Measurements from ENCODE around the gene PCGF3. TPM values are rescaled to one million over a fixed set of nuclear protein-coding genes. Genes with fewer than 3 reads are reported as not detected.
"Not testable (repeated sequence)": the region's sequence is repeated elsewhere in the genome, so short reads cannot be mapped to it uniquely, and the experiment has no call there.

The PCGF3 gene
- polyA plus RNA-seq, 1 experiment = 37.2 TPM

- Histone ChIP-seq H3K27ac (ENCODE audit: low read depth, low read length) (no peak overlapping the region), H3K27me3 (ENCODE audit: control insufficient read depth, insufficient read depth, low read length) (no peaks in the 10 kb centered on the region), H3K9me3 (ENCODE audit: control insufficient read depth, insufficient read depth, low read length) (peaks cover 3% of the 10 kb centered on the region; the same call in 1 of the 2 replicates), H3K4me3 (ENCODE audit: low read depth, low read length) (no peak overlapping the region)
- CTCF ChIA-PET = no interaction called here
- TF ChIP-seq CTCF (IDR thresholded peaks at IDR 0.05; ENCODE audit: low read depth, low read length) = no peak
- POLR2A ChIA-PET = no interaction called here
- DNase-seq (ENCODE audit: low read depth, low spot score) = no peak
Measured at GRCh38 chr4:772118-772517, 66.5 kb downstream of the PCGF3 start.

- no peaks in the 10 kb centered on the region for H3K27me3 ChIP-seq (ENCODE audit: control insufficient read depth, insufficient read depth, low read length)
- no peak overlapping the region for H3K27ac ChIP-seq (ENCODE audit: low read depth, low read length)
- H3K4me3 ChIP-seq (ENCODE audit: low read depth, low read length) = no peak overlapping the region
- ChIA-PET POLR2A (no interaction called here), CTCF (no interaction called here)
- TF ChIP-seq CTCF (IDR thresholded peaks at IDR 0.05; ENCODE audit: low read depth, low read length) = no peak
- DNase-seq (ENCODE audit: low read depth, low spot score) = no peak
- peaks cover 3% of the 10 kb centered on the region; the same call in 1 of the 2 replicates for H3K9me3 ChIP-seq (ENCODE audit: control insufficient read depth, insufficient read depth, low read length)
Measured at GRCh38 chr4:772776-773175, 67.1 kb downstream of the PCGF3 start.

- peaks cover 3% of the 10 kb centered on the region; the same call in 1 of the 2 replicates for H3K9me3 ChIP-seq (ENCODE audit: control insufficient read depth, insufficient read depth, low read length)
- no peak for TF ChIP-seq CTCF (IDR thresholded peaks at IDR 0.05; ENCODE audit: low read depth, low read length)
- no peak overlapping the region for H3K4me3 ChIP-seq (ENCODE audit: low read depth, low read length)
- POLR2A ChIA-PET = no interaction called here
- H3K27me3 ChIP-seq (ENCODE audit: control insufficient read depth, insufficient read depth, low read length) = no peaks in the 10 kb centered on the region
- CTCF ChIA-PET = no interaction called here
- H3K27ac ChIP-seq (ENCODE audit: low read depth, low read length) = no peak overlapping the region
- DNase-seq (ENCODE audit: low read depth, low spot score) = no peak
Measured at GRCh38 chr4:773214-773613, 67.6 kb downstream of the PCGF3 start.

- H3K27ac ChIP-seq (ENCODE audit: low read depth, low read length); DNase-seq (ENCODE audit: low read depth, low spot score); H3K27me3 ChIP-seq (ENCODE audit: control insufficient read depth, insufficient read depth, low read length); POLR2A ChIA-PET; H3K9me3 ChIP-seq (ENCODE audit: control insufficient read depth, insufficient read depth, low read length); H3K4me3 ChIP-seq (ENCODE audit: low read depth, low read length): not testable (repeated sequence)
- CTCF ChIA-PET = interaction anchor here (1.7 kb wide), 1 partner anchor 33 kb away, joined by 5 read pairs; no protein-coding TSS in a partner anchor
Measured at GRCh38 chr4:774419-775092, 68.9 kb downstream of the PCGF3 start.

- CTCF ChIA-PET; POLR2A ChIA-PET; H3K27me3 ChIP-seq (ENCODE audit: control insufficient read depth, insufficient read depth, low read length); H3K27ac ChIP-seq (ENCODE audit: low read depth, low read length); H3K4me3 ChIP-seq (ENCODE audit: low read depth, low read length); DNase-seq (ENCODE audit: low read depth, low spot score); H3K9me3 ChIP-seq (ENCODE audit: control insufficient read depth, insufficient read depth, low read length): not testable (repeated sequence)
Measured at GRCh38 chr4:775485-775884, 69.9 kb downstream of the PCGF3 start.

- TF ChIP-seq CTCF (IDR thresholded peaks at IDR 0.05; ENCODE audit: low read depth, low read length) = no peak
- ChIA-PET POLR2A (interaction anchor here (0.7 kb wide), 1 partner anchor 218 kb away, joined by 3 read pairs; no protein-coding TSS in a partner anchor), CTCF (interaction anchor here (1.4 kb wide), 1 partner anchor 35 kb away, joined by 4 read pairs; no protein-coding TSS in a partner anchor)
- H3K9me3 ChIP-seq (ENCODE audit: control insufficient read depth, insufficient read depth, low read length) = peaks cover 5% of the 10 kb centered on the region; the same call in 1 of the 2 replicates
- no peak overlapping the region for H3K27ac ChIP-seq (ENCODE audit: low read depth, low read length)
- no peak overlapping the region for H3K4me3 ChIP-seq (ENCODE audit: low read depth, low read length)
- no peaks in the 10 kb centered on the region for H3K27me3 ChIP-seq (ENCODE audit: control insufficient read depth, insufficient read depth, low read length)
- DNase-seq (ENCODE audit: low read depth, low spot score) = no peak
Measured at GRCh38 chr4:776743-777441, 71.3 kb downstream of the PCGF3 start.

All from AG04450 (cell line).